Liver (tissue), 9 donors: ENCODE data around the gene TFF3. TPM values are rescaled to one million over a fixed set of nuclear protein-coding genes. Genes with fewer than 3 reads are reported as not detected.

Experiments
- DNase-seq: peaks from one replicate; pipeline ENCODE4 v3.0.0-alpha.2; 2017; ENCODE audit warnings: low spot score
- H3K27ac ChIP-seq, 2 donors: one replicate each; pipeline ENCODE4 v1.7.0; 2013; ENCODE audit warnings: inconsistent platforms in 2 of 2, low read length in 2 of 2, control low read depth in 1 of 2, low read depth in 1 of 2, mild to moderate bottlenecking in 1 of 2
- H3K27me3 ChIP-seq, 4 donors: one replicate each; pipeline versions ENCODE4 v1.6.1 to v1.7.0; 2013; ENCODE audit warnings: low read length in 3 of 4, inconsistent platforms in 1 of 4, mild to moderate bottlenecking in 1 of 4, moderate library complexity in 1 of 4; ENCODE audit not compliant: control insufficient read depth in 4 of 4, insufficient read depth in 4 of 4
- H3K36me3 ChIP-seq, 4 donors: one replicate each; pipeline versions ENCODE4 v1.6.1 to v1.7.0; 2013; ENCODE audit warnings: low read length in 3 of 4, mild to moderate bottlenecking in 3 of 4, low read depth in 1 of 4, moderate library complexity in 1 of 4; ENCODE audit not compliant: control insufficient read depth in 4 of 4, insufficient read depth in 3 of 4
- H3K4me1 ChIP-seq, 4 donors: one replicate each; pipeline versions ENCODE4 v1.6.1 to v1.7.0; 2013; ENCODE audit warnings: low read length in 3 of 4, mild to moderate bottlenecking in 3 of 4, moderate library complexity in 1 of 4; ENCODE audit not compliant: control insufficient read depth in 4 of 4, insufficient read depth in 4 of 4
- H3K4me3 ChIP-seq, 3 donors: one replicate each; pipeline versions ENCODE4 v1.6.1 to v1.7.0; 2013; ENCODE audit warnings: low read length in 3 of 3, control low read depth in 1 of 3, low read depth in 1 of 3, mild to moderate bottlenecking in 1 of 3
- H3K9ac ChIP-seq, 2 donors: one replicate each; pipeline ENCODE4 v1.7.0; 2013; ENCODE audit warnings: low read length in 2 of 2, mild to moderate bottlenecking in 2 of 2, moderate library complexity in 2 of 2, control low read depth in 1 of 2, low read depth in 1 of 2
- H3K9me3 ChIP-seq, 4 donors: one replicate each; pipeline versions ENCODE4 v1.6.1 to v1.7.0; 2013; ENCODE audit warnings: low read length in 3 of 4; ENCODE audit not compliant: control insufficient read depth in 4 of 4
- EGR1 ChIP-seq, 2 donors: IDR thresholded peaks; 2 replicates each; pipeline ENCODE4 v1.6.1; 2016 to 2018; ENCODE audit warnings: antibody characterized with exemption in 2 of 2, low read depth in 2 of 2
- FOXA1 ChIP-seq: IDR thresholded peaks from 2 replicates; pipeline ENCODE4 v1.6.1; 2016; ENCODE audit warnings: antibody characterized with exemption
- FOXA2 ChIP-seq: IDR thresholded peaks from 2 replicates; pipeline ENCODE4 v1.6.1; 2016; ENCODE audit warnings: antibody characterized with exemption
- HNF4G ChIP-seq: IDR thresholded peaks from 2 replicates; pipeline ENCODE4 v1.6.1; 2016; ENCODE audit warnings: antibody characterized with exemption
- JUND ChIP-seq, 2 donors: IDR thresholded peaks; 2 replicates each; pipeline ENCODE4 v1.6.1; 2016; ENCODE audit warnings: antibody characterized with exemption in 2 of 2
- NR2F2 ChIP-seq: IDR thresholded peaks from 2 replicates; pipeline ENCODE4 v1.6.1; 2016; ENCODE audit warnings: antibody characterized with exemption
- RXRA ChIP-seq, 2 donors: IDR thresholded peaks; 2 replicates each; pipeline ENCODE4 v1.6.1; 2017 to 2018; ENCODE audit warnings: antibody characterized with exemption in 2 of 2, mild to moderate bottlenecking in 1 of 2
- SP1 ChIP-seq: IDR thresholded peaks from 2 replicates; pipeline ENCODE4 v1.6.1; 2018; ENCODE audit warnings: antibody characterized with exemption, mild to moderate bottlenecking
- TAF1 ChIP-seq: conservative IDR thresholded peaks from 2 replicates; pipeline ENCODE4 v1.6.1; 2016; ENCODE audit warnings: antibody characterized with exemption, mild to moderate bottlenecking
- YY1 ChIP-seq: IDR thresholded peaks from 2 replicates; pipeline ENCODE4 v1.6.1; 2016; ENCODE audit warnings: antibody characterized with exemption, mild to moderate bottlenecking
- WGBS: extraction: QIAGEN DNeasy Blood & Tissue Kit; methylation state at CpG from one replicate; pipeline ENCODE4 v1.1.7; 2013; 5-methylcytosine and 5-hydroxymethylcytosine counted together
- polyA plus RNA-seq, 2 donors: library from polyadenylated mRNA; stranded (reverse) in 1 of 2; unstranded in 1 of 2; fragments of 200-250 nt in 1 of 2; fragments of >200 nt in 1 of 2; fragmentation: Nextera tagmentation in 1 of 2; extraction: Ambion mirVana in 1 of 2; gene quantifications; one replicate each; pipeline versions ENCODE4 v1.2.1 to v1.2.3, GENCODE V29; 2013 to 2015
- total RNA-seq, 2 donors: library from RNA; depleted of rRNA; stranded (reverse); fragments of >200 nt; gene quantifications; one replicate each; pipeline ENCODE4 v1.2.3, GENCODE V29; 2014
- TF ChIP-seq, protein P1 (sequence below): IDR thresholded peaks from 2 replicates; pipeline ENCODE4 v1.6.1; 2016; ENCODE audit warnings: antibody characterized with exemption, mild to moderate bottlenecking
- TF ChIP-seq, protein P2 (sequence below): IDR thresholded peaks from 2 replicates; pipeline ENCODE4 v1.6.1; 2016; ENCODE audit warnings: antibody characterized with exemption
- TF ChIP-seq, protein P3 (sequence below): IDR thresholded peaks from 2 replicates; pipeline ENCODE4 v1.6.1; 2016; ENCODE audit warnings: antibody characterized with exemption
- TF ChIP-seq, protein P4 (sequence below): IDR thresholded peaks from 2 replicates; pipeline ENCODE4 v1.6.1; 2016; ENCODE audit warnings: antibody characterized with exemption
- donor health status: healthy.
- donor health status: healthy.
- donor health status: healthy.
- donor health status: healthy.
- donor health status: healthy.

The TFF3 gene
- total and polyA plus RNA-seq, 4 donors: 0.09 to 4.1 (median 1.5) TPM

DNA sequence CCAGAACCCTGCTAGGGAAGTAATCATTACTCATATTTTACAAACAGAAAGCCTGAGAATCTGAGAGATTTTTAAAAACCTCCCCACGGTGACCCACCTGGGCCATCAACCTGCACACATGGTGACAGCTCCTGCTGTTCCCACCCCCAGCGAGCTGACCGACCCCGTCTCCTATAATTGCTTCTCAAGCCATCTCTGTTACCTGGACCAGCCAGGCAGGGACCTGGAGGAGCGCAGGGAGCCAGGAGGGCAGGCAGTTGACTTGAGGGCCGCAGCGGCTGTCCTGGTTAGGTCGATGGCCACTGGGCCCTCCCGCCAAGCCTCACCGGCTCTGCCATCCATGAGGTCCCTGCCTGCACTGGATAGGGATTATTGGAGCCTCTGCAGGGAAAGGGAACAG lies 27.9 kb upstream of the TFF3 start (continued):
- TF ChIP-seq, protein P1, sequence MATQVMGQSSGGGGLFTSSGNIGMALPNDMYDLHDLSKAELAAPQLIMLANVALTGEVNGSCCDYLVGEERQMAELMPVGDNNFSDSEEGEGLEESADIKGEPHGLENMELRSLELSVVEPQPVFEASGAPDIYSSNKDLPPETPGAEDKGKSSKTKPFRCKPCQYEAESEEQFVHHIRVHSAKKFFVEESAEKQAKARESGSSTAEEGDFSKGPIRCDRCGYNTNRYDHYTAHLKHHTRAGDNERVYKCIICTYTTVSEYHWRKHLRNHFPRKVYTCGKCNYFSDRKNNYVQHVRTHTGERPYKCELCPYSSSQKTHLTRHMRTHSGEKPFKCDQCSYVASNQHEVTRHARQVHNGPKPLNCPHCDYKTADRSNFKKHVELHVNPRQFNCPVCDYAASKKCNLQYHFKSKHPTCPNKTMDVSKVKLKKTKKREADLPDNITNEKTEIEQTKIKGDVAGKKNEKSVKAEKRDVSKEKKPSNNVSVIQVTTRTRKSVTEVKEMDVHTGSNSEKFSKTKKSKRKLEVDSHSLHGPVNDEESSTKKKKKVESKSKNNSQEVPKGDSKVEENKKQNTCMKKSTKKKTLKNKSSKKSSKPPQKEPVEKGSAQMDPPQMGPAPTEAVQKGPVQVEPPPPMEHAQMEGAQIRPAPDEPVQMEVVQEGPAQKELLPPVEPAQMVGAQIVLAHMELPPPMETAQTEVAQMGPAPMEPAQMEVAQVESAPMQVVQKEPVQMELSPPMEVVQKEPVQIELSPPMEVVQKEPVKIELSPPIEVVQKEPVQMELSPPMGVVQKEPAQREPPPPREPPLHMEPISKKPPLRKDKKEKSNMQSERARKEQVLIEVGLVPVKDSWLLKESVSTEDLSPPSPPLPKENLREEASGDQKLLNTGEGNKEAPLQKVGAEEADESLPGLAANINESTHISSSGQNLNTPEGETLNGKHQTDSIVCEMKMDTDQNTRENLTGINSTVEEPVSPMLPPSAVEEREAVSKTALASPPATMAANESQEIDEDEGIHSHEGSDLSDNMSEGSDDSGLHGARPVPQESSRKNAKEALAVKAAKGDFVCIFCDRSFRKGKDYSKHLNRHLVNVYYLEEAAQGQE: no peak
- TF ChIP-seq, protein P2, sequence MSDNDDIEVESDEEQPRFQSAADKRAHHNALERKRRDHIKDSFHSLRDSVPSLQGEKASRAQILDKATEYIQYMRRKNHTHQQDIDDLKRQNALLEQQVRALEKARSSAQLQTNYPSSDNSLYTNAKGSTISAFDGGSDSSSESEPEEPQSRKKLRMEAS: no peak
- no peak for TF ChIP-seq SP1
- TF ChIP-seq HNF4G: no peak
- no peak for TF ChIP-seq YY1
- no peak for TF ChIP-seq NR2F2
- no peak for TF ChIP-seq JUND (IDR thresholded peaks at IDR 0.05)
- no peak for TF ChIP-seq FOXA1

DNA sequence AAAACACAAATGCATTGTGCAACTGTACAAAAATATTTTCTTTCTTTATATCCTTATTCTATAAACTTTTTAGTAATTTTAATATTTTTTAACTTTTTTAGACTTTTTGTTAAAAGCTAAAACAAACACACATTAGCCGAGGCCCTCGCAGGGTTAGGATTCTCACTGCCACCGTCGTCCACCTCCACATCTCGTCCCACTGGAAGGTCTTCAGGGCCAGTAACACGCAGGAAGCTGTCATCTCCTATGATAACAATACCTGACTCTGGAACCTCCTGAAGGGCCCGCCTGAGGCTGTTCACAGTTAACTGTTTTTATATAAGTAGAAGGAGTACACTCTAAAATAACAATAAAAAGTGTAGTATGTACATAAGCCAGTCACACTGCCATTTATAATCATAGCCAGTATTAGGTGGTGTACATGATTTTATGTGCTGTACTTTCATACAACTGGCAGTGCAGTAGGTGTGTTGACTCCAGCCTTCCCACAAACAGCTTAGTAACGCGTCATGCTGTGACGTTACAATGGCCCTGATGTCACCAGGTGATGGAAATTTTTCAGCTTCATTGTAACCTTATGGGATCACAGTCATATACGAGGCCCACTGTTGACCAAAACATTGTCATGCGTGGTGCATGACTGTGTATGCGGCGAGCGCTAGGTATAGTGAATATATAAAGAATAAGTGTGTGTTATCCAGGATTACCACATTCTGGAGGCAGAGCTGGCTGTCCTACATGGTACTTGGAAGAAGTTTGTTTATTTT lies 26.8 kb upstream of the TFF3 start:
- peaks cover 0 to 5% (median 0%) of the 10 kb centered on the region in 4 donors for H3K4me1 ChIP-seq
- no peak overlapping the region for H3K4me3 ChIP-seq
- H3K27me3 ChIP-seq: no peaks in the 10 kb centered on the region
- no peak overlapping the region for H3K27ac ChIP-seq
- DNase-seq: peak; percentile 9
- no peak for TF ChIP-seq TAF1
- TF ChIP-seq YY1: no peak
- TF ChIP-seq FOXA2: no peak
- no peak for TF ChIP-seq HNF4G
- no peak for TF ChIP-seq SP1
- no peak for TF ChIP-seq EGR1 (IDR thresholded peaks at IDR 0.05; ENCODE audit: low read depth in 2 of 2)
- TF ChIP-seq NR2F2: no peak
- TF ChIP-seq, protein P3, sequence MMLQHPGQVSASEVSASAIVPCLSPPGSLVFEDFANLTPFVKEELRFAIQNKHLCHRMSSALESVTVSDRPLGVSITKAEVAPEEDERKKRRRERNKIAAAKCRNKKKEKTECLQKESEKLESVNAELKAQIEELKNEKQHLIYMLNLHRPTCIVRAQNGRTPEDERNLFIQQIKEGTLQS: no peak
- TF ChIP-seq, protein P4, sequence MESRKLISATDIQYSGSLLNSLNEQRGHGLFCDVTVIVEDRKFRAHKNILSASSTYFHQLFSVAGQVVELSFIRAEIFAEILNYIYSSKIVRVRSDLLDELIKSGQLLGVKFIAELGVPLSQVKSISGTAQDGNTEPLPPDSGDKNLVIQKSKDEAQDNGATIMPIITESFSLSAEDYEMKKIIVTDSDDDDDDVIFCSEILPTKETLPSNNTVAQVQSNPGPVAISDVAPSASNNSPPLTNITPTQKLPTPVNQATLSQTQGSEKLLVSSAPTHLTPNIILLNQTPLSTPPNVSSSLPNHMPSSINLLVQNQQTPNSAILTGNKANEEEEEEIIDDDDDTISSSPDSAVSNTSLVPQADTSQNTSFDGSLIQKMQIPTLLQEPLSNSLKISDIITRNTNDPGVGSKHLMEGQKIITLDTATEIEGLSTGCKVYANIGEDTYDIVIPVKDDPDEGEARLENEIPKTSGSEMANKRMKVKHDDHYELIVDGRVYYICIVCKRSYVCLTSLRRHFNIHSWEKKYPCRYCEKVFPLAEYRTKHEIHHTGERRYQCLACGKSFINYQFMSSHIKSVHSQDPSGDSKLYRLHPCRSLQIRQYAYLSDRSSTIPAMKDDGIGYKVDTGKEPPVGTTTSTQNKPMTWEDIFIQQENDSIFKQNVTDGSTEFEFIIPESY: no peak
- TF ChIP-seq RXRA (IDR thresholded peaks at IDR 0.05): no peak
- TF ChIP-seq FOXA1: no peak
- TF ChIP-seq, protein P2: no peak
- TF ChIP-seq, protein P1: no peak
- H3K9me3 ChIP-seq: no peaks in the 10 kb centered on the region
- no peaks in the 10 kb centered on the region for H3K36me3 ChIP-seq
- WGBS: 93% methylated on average over 15 of the region's 15 CpGs
- H3K9ac ChIP-seq: no peak overlapping the region
